GM19438 (cell line): ENCODE data around the gene ZNF358.

ENCODE experiments used
- ATAC-seq: cut with Tn5 transposase; IDR thresholded peaks from one replicate; pipeline ENCODE4 v1.9.1; 2021; ENCODE audit warnings: low read depth; ENCODE audit not compliant: unreplicated experiment

The ZNF358 gene

GRCh38 chr19:7554990-7555864 is 39.3 kb downstream of the ZNF358 start:
- no peak for ATAC-seq

DNA sequence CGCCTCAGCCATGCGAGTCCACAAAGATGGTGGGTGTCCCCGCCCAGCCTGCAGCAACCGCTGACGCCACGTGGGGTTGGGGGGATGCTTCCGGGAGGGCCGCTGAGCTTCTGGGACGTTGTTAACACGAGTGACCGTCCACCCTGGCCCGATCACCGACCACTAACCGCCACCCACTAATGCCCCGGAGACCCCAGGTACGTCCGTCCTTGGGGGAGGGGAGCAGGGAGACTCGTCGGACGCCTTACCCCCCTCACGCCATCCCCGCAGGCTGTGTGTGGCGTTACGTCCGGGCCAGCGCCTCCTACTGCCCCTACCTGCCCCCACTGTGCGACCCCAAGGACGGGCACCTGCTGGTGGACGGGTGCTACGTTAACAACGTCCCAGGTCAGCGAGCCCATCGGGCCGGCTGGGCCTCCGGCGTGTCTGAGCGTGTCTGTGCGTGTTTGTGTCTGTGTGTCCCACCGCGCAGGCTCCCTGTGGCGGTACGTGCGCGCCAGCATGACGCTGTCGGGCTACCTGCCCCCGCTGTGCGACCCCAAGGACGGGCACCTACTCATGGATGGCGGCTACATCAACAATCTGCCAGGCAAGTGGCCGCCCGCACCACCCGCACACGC is 40.9 kb downstream of the ZNF358 start:
- no peak for ATAC-seq

GRCh38 chr19:7558667-7559066 is 42.8 kb downstream of the ZNF358 start:
- ATAC-seq = no peak

DNA sequence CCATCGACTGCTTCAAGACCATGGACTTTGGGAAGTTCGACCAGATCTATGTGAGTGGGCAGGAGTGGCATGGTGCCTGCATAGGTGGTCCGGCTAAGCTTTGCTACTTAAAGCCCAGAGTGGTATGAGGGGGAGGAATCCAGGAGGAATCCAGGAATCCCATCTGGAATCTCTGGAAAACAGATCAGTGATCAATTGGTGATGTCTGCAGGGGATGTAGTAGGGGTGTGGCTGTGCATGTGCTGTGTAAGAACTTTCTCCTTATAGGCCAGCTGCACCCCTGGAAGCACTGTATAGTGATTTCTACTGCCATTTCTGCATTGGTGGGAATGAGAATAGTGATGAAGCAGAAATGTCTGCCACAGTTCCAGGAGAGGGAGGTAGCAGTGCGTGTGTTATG is 43.2 kb downstream of the ZNF358 start:
- no peak for ATAC-seq

DNA sequence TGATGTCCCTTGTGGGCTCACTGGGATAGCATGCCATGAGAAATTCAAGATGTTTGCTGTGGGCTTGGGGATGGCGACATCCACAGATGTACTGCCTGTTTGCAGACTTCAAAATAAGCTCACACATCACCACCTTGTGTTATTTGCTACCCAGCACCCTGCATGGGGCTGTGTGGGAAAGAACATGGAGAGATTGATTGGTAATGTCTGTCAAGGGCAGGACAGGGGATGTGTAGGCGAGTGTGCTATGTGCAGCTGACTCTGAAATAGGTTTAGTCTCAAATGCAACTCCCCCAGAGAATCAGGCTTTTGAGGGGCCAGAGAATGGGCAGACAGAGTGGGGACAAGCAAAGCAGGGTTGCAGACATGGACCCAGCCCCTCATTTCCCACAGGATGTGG is 44.4 kb downstream of the ZNF358 start:
- no peak for ATAC-seq

DNA sequence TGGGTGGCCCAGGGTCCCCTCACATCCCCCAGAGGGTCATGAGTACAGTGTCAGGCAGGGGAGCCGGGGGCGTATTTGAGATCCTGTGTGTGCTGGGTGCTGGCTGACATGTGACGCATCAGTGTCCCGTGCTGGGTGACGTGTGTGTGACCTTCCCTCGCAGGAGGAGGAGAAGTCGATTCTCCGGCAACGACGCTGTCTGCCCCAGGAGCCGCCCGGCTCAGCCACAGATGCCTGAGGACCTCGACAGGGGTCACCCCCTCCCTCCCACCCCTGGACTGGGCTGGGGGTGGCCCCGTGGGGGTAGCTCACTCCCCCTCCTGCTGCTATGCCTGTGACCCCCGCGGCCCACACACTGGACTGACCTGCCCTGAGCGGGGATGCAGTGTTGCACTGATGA is 45.4 kb downstream of the ZNF358 start:
- ATAC-seq = no peak

DNA sequence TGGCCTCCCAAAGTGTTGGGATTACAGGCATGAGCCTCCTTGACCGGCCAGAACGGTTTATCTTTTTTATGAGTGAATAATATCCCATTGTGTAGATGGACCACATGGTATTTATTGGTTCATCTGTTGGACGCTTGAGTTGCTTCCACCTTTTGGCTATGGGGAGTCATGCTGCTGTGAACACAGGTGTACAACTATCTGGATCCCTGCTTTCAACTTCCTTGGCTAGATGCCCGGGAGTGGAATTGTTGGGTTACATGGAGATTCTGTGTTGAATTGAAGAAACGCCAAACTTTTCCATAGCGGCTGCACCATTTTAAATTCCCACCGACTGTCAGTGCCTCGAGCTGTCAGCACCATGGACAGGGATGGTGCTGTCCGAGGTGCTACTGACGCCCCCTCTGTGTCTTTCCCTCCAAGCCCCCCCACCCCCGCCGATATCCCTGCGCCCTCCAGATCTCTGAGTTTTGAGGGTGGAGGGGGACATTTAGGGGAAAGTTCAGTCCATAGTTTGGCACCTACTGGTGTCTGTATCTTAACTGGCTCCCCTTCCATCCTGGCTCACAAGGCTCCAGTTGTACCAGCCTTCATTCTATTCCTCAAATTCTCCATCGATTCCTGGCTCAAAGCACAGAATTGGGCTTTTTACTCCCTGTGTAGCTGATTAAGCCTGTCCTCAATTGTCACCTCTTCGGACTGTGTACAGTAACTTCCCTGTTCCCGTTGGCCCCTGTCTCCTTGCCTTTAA is 46.9 kb downstream of the ZNF358 start:
- no peak for ATAC-seq

GRCh38 chr19:7564866-7565265 is 49.0 kb downstream of the ZNF358 start:
- ATAC-seq = no peak

- ATAC-seq = no peak
Measured at GRCh38 chr19:7565332-7565731, 49.4 kb downstream of the ZNF358 start.
